Liver (tissue), 9 donors: ENCODE results near the gene HUNK. TPM values are rescaled to one million over a fixed set of nuclear protein-coding genes. Genes with fewer than 3 reads are reported as not detected.

Source experiments
- DNase-seq: peaks from one replicate; pipeline ENCODE4 v3.0.0-alpha.2; 2017; ENCODE audit warnings: low spot score
- H3K27ac ChIP-seq, 2 donors: one replicate each; pipeline ENCODE4 v1.7.0; 2013; ENCODE audit warnings: inconsistent platforms in 2 of 2, low read length in 2 of 2, control low read depth in 1 of 2, low read depth in 1 of 2, mild to moderate bottlenecking in 1 of 2
- H3K27me3 ChIP-seq, 4 donors: one replicate each; pipeline versions ENCODE4 v1.6.1 to v1.7.0; 2013; ENCODE audit warnings: low read length in 3 of 4, inconsistent platforms in 1 of 4, mild to moderate bottlenecking in 1 of 4, moderate library complexity in 1 of 4; ENCODE audit not compliant: control insufficient read depth in 4 of 4, insufficient read depth in 4 of 4
- H3K36me3 ChIP-seq, 4 donors: one replicate each; pipeline versions ENCODE4 v1.6.1 to v1.7.0; 2013; ENCODE audit warnings: low read length in 3 of 4, mild to moderate bottlenecking in 3 of 4, low read depth in 1 of 4, moderate library complexity in 1 of 4; ENCODE audit not compliant: control insufficient read depth in 4 of 4, insufficient read depth in 3 of 4
- H3K4me1 ChIP-seq, 4 donors: one replicate each; pipeline versions ENCODE4 v1.6.1 to v1.7.0; 2013; ENCODE audit warnings: low read length in 3 of 4, mild to moderate bottlenecking in 3 of 4, moderate library complexity in 1 of 4; ENCODE audit not compliant: control insufficient read depth in 4 of 4, insufficient read depth in 4 of 4
- H3K4me3 ChIP-seq, 3 donors: one replicate each; pipeline versions ENCODE4 v1.6.1 to v1.7.0; 2013; ENCODE audit warnings: low read length in 3 of 3, control low read depth in 1 of 3, low read depth in 1 of 3, mild to moderate bottlenecking in 1 of 3
- H3K9ac ChIP-seq, 2 donors: one replicate each; pipeline ENCODE4 v1.7.0; 2013; ENCODE audit warnings: low read length in 2 of 2, mild to moderate bottlenecking in 2 of 2, moderate library complexity in 2 of 2, control low read depth in 1 of 2, low read depth in 1 of 2
- H3K9me3 ChIP-seq, 4 donors: one replicate each; pipeline versions ENCODE4 v1.6.1 to v1.7.0; 2013; ENCODE audit warnings: low read length in 3 of 4; ENCODE audit not compliant: control insufficient read depth in 4 of 4
- EGR1 ChIP-seq, 2 donors: IDR thresholded peaks; 2 replicates each; pipeline ENCODE4 v1.6.1; 2016 to 2018; ENCODE audit warnings: antibody characterized with exemption in 2 of 2, low read depth in 2 of 2
- FOXA1 ChIP-seq: IDR thresholded peaks from 2 replicates; pipeline ENCODE4 v1.6.1; 2016; ENCODE audit warnings: antibody characterized with exemption
- FOXA2 ChIP-seq: IDR thresholded peaks from 2 replicates; pipeline ENCODE4 v1.6.1; 2016; ENCODE audit warnings: antibody characterized with exemption
- GABPA ChIP-seq, 2 donors: IDR thresholded peaks in 1 of 2; conservative IDR thresholded peaks in 1 of 2; 2 replicates each; pipeline ENCODE4 v1.6.1; 2016; ENCODE audit warnings: antibody characterized with exemption in 2 of 2, mild to moderate bottlenecking in 1 of 2, moderate library complexity in 1 of 2
- HNF4A ChIP-seq, 2 donors: conservative IDR thresholded peaks; 2 replicates each; pipeline ENCODE4 v1.6.1; 2016; ENCODE audit warnings: antibody characterized with exemption in 2 of 2, mild to moderate bottlenecking in 2 of 2
- HNF4G ChIP-seq: IDR thresholded peaks from 2 replicates; pipeline ENCODE4 v1.6.1; 2016; ENCODE audit warnings: antibody characterized with exemption
- NR2F2 ChIP-seq: IDR thresholded peaks from 2 replicates; pipeline ENCODE4 v1.6.1; 2016; ENCODE audit warnings: antibody characterized with exemption
- RAD21 ChIP-seq, 2 donors: IDR thresholded peaks; 2 replicates each; pipeline ENCODE4 v1.6.1; 2016; ENCODE audit warnings: antibody characterized with exemption in 2 of 2, mild to moderate bottlenecking in 2 of 2
- SP1 ChIP-seq: IDR thresholded peaks from 2 replicates; pipeline ENCODE4 v1.6.1; 2018; ENCODE audit warnings: antibody characterized with exemption, mild to moderate bottlenecking
- YY1 ChIP-seq: IDR thresholded peaks from 2 replicates; pipeline ENCODE4 v1.6.1; 2016; ENCODE audit warnings: antibody characterized with exemption, mild to moderate bottlenecking
- WGBS: extraction: QIAGEN DNeasy Blood & Tissue Kit; methylation state at CpG from one replicate; pipeline ENCODE4 v1.1.7; 2013; 5-methylcytosine and 5-hydroxymethylcytosine counted together
- polyA plus RNA-seq, 2 donors: library from polyadenylated mRNA; stranded (reverse) in 1 of 2; unstranded in 1 of 2; fragments of 200-250 nt in 1 of 2; fragments of >200 nt in 1 of 2; fragmentation: Nextera tagmentation in 1 of 2; extraction: Ambion mirVana in 1 of 2; gene quantifications; one replicate each; pipeline versions ENCODE4 v1.2.1 to v1.2.3, GENCODE V29; 2013 to 2015
- total RNA-seq, 2 donors: library from RNA; depleted of rRNA; stranded (reverse); fragments of >200 nt; gene quantifications; one replicate each; pipeline ENCODE4 v1.2.3, GENCODE V29; 2014
- TF ChIP-seq, protein P1 (sequence below): IDR thresholded peaks from 2 replicates; pipeline ENCODE4 v1.6.1; 2016; ENCODE audit warnings: antibody characterized with exemption, mild to moderate bottlenecking
- TF ChIP-seq, protein P2 (sequence below): IDR thresholded peaks from 2 replicates; pipeline ENCODE4 v1.6.1; 2016; ENCODE audit warnings: antibody characterized with exemption
- TF ChIP-seq, protein P3 (sequence below): IDR thresholded peaks from 2 replicates; pipeline ENCODE4 v1.6.1; 2016; ENCODE audit warnings: antibody characterized with exemption
- TF ChIP-seq, protein P4 (sequence below): IDR thresholded peaks from 2 replicates; pipeline ENCODE4 v1.6.1; 2016; ENCODE audit warnings: antibody characterized with exemption
- TF ChIP-seq, protein P5 (sequence below): fragments of 150-350 bp; IDR thresholded peaks from 2 replicates; pipeline ENCODE4 v1.5.1; 2017; ENCODE audit warnings: improper control_type of control experiment, low read depth, low read length; ENCODE audit not compliant: missing input control
- donor health status: healthy.
- donor health status: healthy.
- donor health status: healthy.
- donor health status: healthy.
- donor health status: healthy.

Gene HUNK
- total and polyA plus RNA-seq, 4 donors, result 0.11 to 0.92 (median 0.30) TPM

DNA sequence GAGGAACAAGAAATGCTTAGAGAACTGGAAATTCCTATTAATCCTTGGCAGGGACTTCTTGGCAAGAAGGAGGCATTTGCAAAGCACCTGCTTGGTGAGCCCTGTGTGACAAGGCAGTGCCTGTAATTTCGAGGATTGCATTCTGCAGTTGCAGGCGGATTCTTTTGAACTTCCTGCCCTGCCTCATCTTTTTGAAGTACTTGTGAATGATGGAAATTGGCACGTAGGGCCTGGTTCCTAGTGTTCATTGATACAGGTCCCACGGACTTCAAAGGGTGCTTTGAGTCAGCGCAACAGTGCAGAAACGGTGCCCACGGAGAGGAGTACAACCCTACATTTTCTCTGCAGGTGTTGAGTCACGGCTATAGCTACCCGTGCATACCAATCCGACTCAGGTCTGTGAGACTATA lies 6.4 kb downstream of the HUNK start:
- DNase-seq, result no peak
- Histone ChIP-seq H3K4me3 (no peak overlapping the region), H3K36me3 (no peaks in the 10 kb centered on the region), H3K9me3 (peaks cover 0 to 1% (median 0%) of the 10 kb centered on the region in 4 donors), H3K9ac (no peak overlapping the region), H3K4me1 (no peaks in the 10 kb centered on the region), H3K27me3 (peaks cover 0 to 5% (median 0%) of the 10 kb centered on the region in 4 donors), H3K27ac (no peak overlapping the region)
- TF ChIP-seq NR2F2 (no peak), YY1 (no peak), FOXA2 (no peak), EGR1 (IDR thresholded peaks at IDR 0.05; ENCODE audit: low read depth in 2 of 2) (no peak), HNF4A (conservative IDR thresholded peaks at IDR 0.05) (no peak), RAD21 (IDR thresholded peaks at IDR 0.05) (no peak)
- TF ChIP-seq, protein P1, sequence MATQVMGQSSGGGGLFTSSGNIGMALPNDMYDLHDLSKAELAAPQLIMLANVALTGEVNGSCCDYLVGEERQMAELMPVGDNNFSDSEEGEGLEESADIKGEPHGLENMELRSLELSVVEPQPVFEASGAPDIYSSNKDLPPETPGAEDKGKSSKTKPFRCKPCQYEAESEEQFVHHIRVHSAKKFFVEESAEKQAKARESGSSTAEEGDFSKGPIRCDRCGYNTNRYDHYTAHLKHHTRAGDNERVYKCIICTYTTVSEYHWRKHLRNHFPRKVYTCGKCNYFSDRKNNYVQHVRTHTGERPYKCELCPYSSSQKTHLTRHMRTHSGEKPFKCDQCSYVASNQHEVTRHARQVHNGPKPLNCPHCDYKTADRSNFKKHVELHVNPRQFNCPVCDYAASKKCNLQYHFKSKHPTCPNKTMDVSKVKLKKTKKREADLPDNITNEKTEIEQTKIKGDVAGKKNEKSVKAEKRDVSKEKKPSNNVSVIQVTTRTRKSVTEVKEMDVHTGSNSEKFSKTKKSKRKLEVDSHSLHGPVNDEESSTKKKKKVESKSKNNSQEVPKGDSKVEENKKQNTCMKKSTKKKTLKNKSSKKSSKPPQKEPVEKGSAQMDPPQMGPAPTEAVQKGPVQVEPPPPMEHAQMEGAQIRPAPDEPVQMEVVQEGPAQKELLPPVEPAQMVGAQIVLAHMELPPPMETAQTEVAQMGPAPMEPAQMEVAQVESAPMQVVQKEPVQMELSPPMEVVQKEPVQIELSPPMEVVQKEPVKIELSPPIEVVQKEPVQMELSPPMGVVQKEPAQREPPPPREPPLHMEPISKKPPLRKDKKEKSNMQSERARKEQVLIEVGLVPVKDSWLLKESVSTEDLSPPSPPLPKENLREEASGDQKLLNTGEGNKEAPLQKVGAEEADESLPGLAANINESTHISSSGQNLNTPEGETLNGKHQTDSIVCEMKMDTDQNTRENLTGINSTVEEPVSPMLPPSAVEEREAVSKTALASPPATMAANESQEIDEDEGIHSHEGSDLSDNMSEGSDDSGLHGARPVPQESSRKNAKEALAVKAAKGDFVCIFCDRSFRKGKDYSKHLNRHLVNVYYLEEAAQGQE, result no peak
- WGBS, result 78% methylated on average over 10 of the region's 10 CpGs

DNA sequence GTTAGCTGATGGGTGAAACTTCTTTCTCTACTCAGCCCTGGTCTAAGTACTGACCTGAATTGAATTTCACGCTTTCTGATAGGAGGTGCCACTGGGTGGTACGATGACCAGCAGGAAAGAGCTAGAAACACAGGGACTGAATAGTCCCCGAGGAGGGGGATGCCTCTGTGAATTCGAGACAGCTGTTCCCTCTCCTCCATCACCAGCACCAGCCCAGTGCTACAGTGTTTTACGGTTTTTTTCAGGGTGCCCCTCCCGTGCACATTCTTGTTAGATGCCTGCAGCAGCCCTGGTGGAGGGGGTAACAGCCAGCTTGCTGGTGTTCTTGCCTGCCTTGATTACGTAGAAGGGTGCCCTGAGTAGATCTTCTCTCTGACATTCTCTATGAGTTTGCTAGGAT lies 7.1 kb downstream of the HUNK start:
- TF ChIP-seq FOXA2, result no peak
- TF ChIP-seq, protein P2, sequence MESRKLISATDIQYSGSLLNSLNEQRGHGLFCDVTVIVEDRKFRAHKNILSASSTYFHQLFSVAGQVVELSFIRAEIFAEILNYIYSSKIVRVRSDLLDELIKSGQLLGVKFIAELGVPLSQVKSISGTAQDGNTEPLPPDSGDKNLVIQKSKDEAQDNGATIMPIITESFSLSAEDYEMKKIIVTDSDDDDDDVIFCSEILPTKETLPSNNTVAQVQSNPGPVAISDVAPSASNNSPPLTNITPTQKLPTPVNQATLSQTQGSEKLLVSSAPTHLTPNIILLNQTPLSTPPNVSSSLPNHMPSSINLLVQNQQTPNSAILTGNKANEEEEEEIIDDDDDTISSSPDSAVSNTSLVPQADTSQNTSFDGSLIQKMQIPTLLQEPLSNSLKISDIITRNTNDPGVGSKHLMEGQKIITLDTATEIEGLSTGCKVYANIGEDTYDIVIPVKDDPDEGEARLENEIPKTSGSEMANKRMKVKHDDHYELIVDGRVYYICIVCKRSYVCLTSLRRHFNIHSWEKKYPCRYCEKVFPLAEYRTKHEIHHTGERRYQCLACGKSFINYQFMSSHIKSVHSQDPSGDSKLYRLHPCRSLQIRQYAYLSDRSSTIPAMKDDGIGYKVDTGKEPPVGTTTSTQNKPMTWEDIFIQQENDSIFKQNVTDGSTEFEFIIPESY, result no peak
- TF ChIP-seq, protein P3, sequence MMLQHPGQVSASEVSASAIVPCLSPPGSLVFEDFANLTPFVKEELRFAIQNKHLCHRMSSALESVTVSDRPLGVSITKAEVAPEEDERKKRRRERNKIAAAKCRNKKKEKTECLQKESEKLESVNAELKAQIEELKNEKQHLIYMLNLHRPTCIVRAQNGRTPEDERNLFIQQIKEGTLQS, result no peak
- TF ChIP-seq NR2F2, result no peak
- TF ChIP-seq, protein P4, sequence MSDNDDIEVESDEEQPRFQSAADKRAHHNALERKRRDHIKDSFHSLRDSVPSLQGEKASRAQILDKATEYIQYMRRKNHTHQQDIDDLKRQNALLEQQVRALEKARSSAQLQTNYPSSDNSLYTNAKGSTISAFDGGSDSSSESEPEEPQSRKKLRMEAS, result no peak
- TF ChIP-seq, protein P5, sequence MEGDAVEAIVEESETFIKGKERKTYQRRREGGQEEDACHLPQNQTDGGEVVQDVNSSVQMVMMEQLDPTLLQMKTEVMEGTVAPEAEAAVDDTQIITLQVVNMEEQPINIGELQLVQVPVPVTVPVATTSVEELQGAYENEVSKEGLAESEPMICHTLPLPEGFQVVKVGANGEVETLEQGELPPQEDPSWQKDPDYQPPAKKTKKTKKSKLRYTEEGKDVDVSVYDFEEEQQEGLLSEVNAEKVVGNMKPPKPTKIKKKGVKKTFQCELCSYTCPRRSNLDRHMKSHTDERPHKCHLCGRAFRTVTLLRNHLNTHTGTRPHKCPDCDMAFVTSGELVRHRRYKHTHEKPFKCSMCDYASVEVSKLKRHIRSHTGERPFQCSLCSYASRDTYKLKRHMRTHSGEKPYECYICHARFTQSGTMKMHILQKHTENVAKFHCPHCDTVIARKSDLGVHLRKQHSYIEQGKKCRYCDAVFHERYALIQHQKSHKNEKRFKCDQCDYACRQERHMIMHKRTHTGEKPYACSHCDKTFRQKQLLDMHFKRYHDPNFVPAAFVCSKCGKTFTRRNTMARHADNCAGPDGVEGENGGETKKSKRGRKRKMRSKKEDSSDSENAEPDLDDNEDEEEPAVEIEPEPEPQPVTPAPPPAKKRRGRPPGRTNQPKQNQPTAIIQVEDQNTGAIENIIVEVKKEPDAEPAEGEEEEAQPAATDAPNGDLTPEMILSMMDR, result no peak
- TF ChIP-seq, protein P1, result no peak
- TF ChIP-seq FOXA1, result no peak
- TF ChIP-seq EGR1 (IDR thresholded peaks at IDR 0.05; ENCODE audit: low read depth in 2 of 2), result no peak
- TF ChIP-seq RAD21 (IDR thresholded peaks at IDR 0.05), result no peak
- TF ChIP-seq HNF4A (conservative IDR thresholded peaks at IDR 0.05), result no peak
- TF ChIP-seq GABPA (IDR thresholded peaks at IDR 0.05 in 1 of 2, conservative IDR thresholded peaks at IDR 0.05 in 1 of 2), result no peak
- TF ChIP-seq SP1, result no peak
- no peak for TF ChIP-seq YY1
- no peak for TF ChIP-seq HNF4G
- no peak overlapping the region for H3K27ac ChIP-seq
- no peak overlapping the region for H3K4me3 ChIP-seq
- no peaks in the 10 kb centered on the region for H3K4me1 ChIP-seq
- H3K27me3 ChIP-seq, result peaks cover 0 to 3% (median 0%) of the 10 kb centered on the region in 4 donors
- no peaks in the 10 kb centered on the region for H3K36me3 ChIP-seq
- no peak for DNase-seq
- no peak overlapping the region for H3K9ac ChIP-seq
- H3K9me3 ChIP-seq, result peaks cover 0 to 1% (median 0%) of the 10 kb centered on the region in 4 donors
- 81% methylated on average over 7 of the region's 7 CpGs for WGBS
